Fibroblast of gingiva (primary cell): ENCODE measurements around the gene ZNF570.

Experiments
- DNase-seq: peaks from one replicate; pipeline ENCODE4 v3.0.0-alpha.2; 2011; ENCODE audit warnings: low read depth

The ZNF570 gene

GRCh38 chr19:37468961-37469777 lies at the start of gene ZNF570:
ZNF570 (plus strand) TSS chr19:37469356; CDS start chr19:37470355, 999 bp downstream.
- DNase-seq = peak; percentile 90

- no peak for DNase-seq
Observed at GRCh38 chr19:37452500-37453245, 16.5 kb upstream of the ZNF570 start.

GRCh38 chr19:37466277-37466797 lies 2.8 kb upstream of the ZNF570 start:
- peak; percentile 30 for DNase-seq

GRCh38 chr19:37466798-37467607 lies 2.2 kb upstream of the ZNF570 start, which contains the start of gene ZNF569:
ZNF569 (minus strand) TSS chr19:37467444; CDS start chr19:37444921, 22,523 bp downstream.
- DNase-seq = peak; percentile 93

- DNase-seq = no peak
Observed at GRCh38 chr19:37467608-37468090, 1.5 kb upstream of the ZNF570 start.

GRCh38 chr19:37470216-37470615 lies 1.1 kb downstream of the ZNF570 start:
- no peak for DNase-seq

GRCh38 chr19:37472165-37472564 lies 3.0 kb downstream of the ZNF570 start:
- no peak for DNase-seq

- no peak for DNase-seq
Observed at GRCh38 chr19:37484406-37485168, 15.4 kb downstream of the ZNF570 start.

GRCh38 chr19:37492213-37492612 lies 23.1 kb downstream of the ZNF570 start:
- DNase-seq = no peak

GRCh38 chr19:37505958-37506386 lies 36.8 kb downstream of the ZNF570 start:
- DNase-seq = no peak

- DNase-seq = peak; percentile 75
Observed at GRCh38 chr19:37506387-37507166, 37.4 kb downstream of the ZNF570 start, which contains the start of gene ZNF793. ZNF793 (plus strand) TSS chr19:37506939; CDS start chr19:37523440, 16,501 bp downstream.

GRCh38 chr19:37507167-37507464 lies 38.0 kb downstream of the ZNF570 start:
- DNase-seq = no peak

- DNase-seq = no peak
Observed at GRCh38 chr19:37511186-37511585, 42.0 kb downstream of the ZNF570 start.

- no peak for DNase-seq
Observed at GRCh38 chr19:37511821-37512220, 42.7 kb downstream of the ZNF570 start.

- no peak for DNase-seq
Observed at GRCh38 chr19:37513397-37513796, 44.2 kb downstream of the ZNF570 start.

GRCh38 chr19:37519890-37520289 lies 50.7 kb downstream of the ZNF570 start:
- DNase-seq = no peak

- DNase-seq = no peak
Observed at GRCh38 chr19:37537391-37537947, 68.3 kb downstream of the ZNF570 start.
